Keratinocyte (primary cell): ENCODE data around the gene NCOA4. TPM values are rescaled to one million over a fixed set of nuclear protein-coding genes. Genes with fewer than 3 reads are reported as not detected.
"Not testable (repeated sequence)": the region's sequence is repeated elsewhere in the genome, so short reads cannot be mapped to it uniquely, and the experiment has no call there.

Experiments
- DNase-seq: peaks from one replicate; pipeline ENCODE4 v3.0.0-alpha.2; 2011; ENCODE audit warnings: low read depth, missing footprints, low spot score
- FAIRE-seq: peaks from 2 replicates; lab custom pipeline; 2011; peaks lifted over from hg19 to GRCh38; lab: Jason Lieb, UNC
- H2AFZ ChIP-seq: 2 replicates; pipeline ENCODE4 v1.6.0; 2012; ENCODE audit warnings: low read length, control low read depth, inconsistent platforms; ENCODE audit not compliant: control insufficient read depth
- H3K27ac ChIP-seq: 2 replicates; pipeline ENCODE4 v1.5.1; 2011; ENCODE audit warnings: low read length; ENCODE audit not compliant: control insufficient read depth, insufficient read depth
- H3K27me3 ChIP-seq: 3 replicates; pipeline ENCODE4 v1.6.0; 2011; ENCODE audit warnings: low read length; ENCODE audit not compliant: control insufficient read depth, insufficient read depth; ENCODE audit errors: extremely low read depth
- H3K36me3 ChIP-seq, 2 experiments: 2 replicates in 1 of 2; 3 replicates in 1 of 2; pipeline ENCODE4 v1.5.1; 2011; ENCODE audit warnings: low read length in 2 of 2, mild to moderate bottlenecking in 1 of 2; ENCODE audit not compliant: control insufficient read depth in 2 of 2, insufficient read depth in 2 of 2; ENCODE audit errors: extremely low read depth in 1 of 2
- H3K4me1 ChIP-seq: 3 replicates; pipeline ENCODE4 v1.5.1; 2011; ENCODE audit warnings: low read length; ENCODE audit not compliant: control insufficient read depth, insufficient read depth; ENCODE audit errors: extremely low read depth
- H3K4me2 ChIP-seq: 3 replicates; pipeline ENCODE4 v1.6.0; 2011; ENCODE audit warnings: low read depth, low read length; ENCODE audit not compliant: control insufficient read depth, insufficient read depth; ENCODE audit errors: extremely low read depth
- H3K4me3 ChIP-seq, 3 experiments: fragments of 200-600 bp in 1 of 3; sonication (generic) in 1 of 3; 2 replicates in 2 of 3; 3 replicates in 1 of 3; pipeline ENCODE4 v1.5.1; 2011 to 2016; ENCODE audit warnings: low read length in 3 of 3, mild to moderate bottlenecking in 3 of 3, control low read depth in 2 of 3, inconsistent platforms in 1 of 3, low read depth in 1 of 3, mixed read lengths in 1 of 3, mixed run types in 1 of 3, moderate library complexity in 1 of 3; ENCODE audit not compliant: control insufficient read depth in 2 of 3, insufficient read depth in 2 of 3; ENCODE audit errors: extremely low read depth in 1 of 3
- H3K79me2 ChIP-seq: 2 replicates; pipeline ENCODE4 v1.6.0; 2012; ENCODE audit warnings: low read length; ENCODE audit not compliant: control insufficient read depth, insufficient read depth
- H3K9ac ChIP-seq: 3 replicates; pipeline ENCODE4 v1.6.0; 2011; ENCODE audit warnings: low read length; ENCODE audit not compliant: control insufficient read depth, insufficient read depth; ENCODE audit errors: extremely low read depth
- H3K9me1 ChIP-seq: 3 replicates; pipeline ENCODE4 v1.6.0; 2011; ENCODE audit warnings: low read length; ENCODE audit not compliant: control insufficient read depth, insufficient read depth; ENCODE audit errors: extremely low read depth
- H3K9me3 ChIP-seq: 2 replicates; pipeline ENCODE4 v1.5.1; 2012; ENCODE audit warnings: low read depth, low read length; ENCODE audit not compliant: control insufficient read depth
- H4K20me1 ChIP-seq: 3 replicates; pipeline ENCODE4 v1.6.0; 2011; ENCODE audit warnings: low read length; ENCODE audit not compliant: control insufficient read depth, insufficient read depth; ENCODE audit errors: extremely low read depth
- CTCF ChIP-seq, 3 experiments: IDR thresholded peaks in 1 of 3; conservative IDR thresholded peaks in 1 of 3; optimal IDR thresholded peaks in 1 of 3; 2 replicates in 2 of 3; 3 replicates in 1 of 3; pipeline versions ENCODE3 to v1.5.1; 2011; ENCODE audit warnings: low read length in 3 of 3, mild to moderate bottlenecking in 3 of 3, moderate library complexity in 2 of 3, control low read depth in 1 of 3, inconsistent platforms in 1 of 3; ENCODE audit not compliant: insufficient read depth in 2 of 3; ENCODE audit errors: extremely low read depth in 1 of 3
- EZH2 ChIP-seq: IDR thresholded peaks from one replicate; pipeline ENCODE4 v1.6.1; 2012; ENCODE audit warnings: inconsistent platforms, mild to moderate bottlenecking, low read length, moderate library complexity
- dilution Hi-C: fragments of 300-500 bp; cut with MboI; formaldehyde crosslinking; loops from one replicate; pipeline ENCODE4 v1.7.0; 2020; ENCODE audit warnings: low sequenced_read_pairs; ENCODE audit not compliant: extremely low pct_ligation_motif_present
- polyA plus RNA-seq, 5 experiments: library from polyadenylated mRNA; depleted of rRNA in 3 of 5; stranded (reverse) in 3 of 5; stranded (forward) in 1 of 5; unstranded in 1 of 5; fragments of >200 nt; gene quantifications; 1 replicate in 1 of 5; 2 replicates in 3 of 5; 3 replicates in 1 of 5; pipeline versions ENCODE4 v1.2.1 to v1.2.3, GENCODE V29; 2011 to 2012; ENCODE audit warnings: missing spikeins in 2 of 5, low read depth in 1 of 5, low replicate concordance in 1 of 5

NCOA4 gene
- polyA plus RNA-seq, 1 donor (not counting 4 experiments of a cell fraction or from before 2014, with no cell fraction given), result 179 TPM

DNA sequence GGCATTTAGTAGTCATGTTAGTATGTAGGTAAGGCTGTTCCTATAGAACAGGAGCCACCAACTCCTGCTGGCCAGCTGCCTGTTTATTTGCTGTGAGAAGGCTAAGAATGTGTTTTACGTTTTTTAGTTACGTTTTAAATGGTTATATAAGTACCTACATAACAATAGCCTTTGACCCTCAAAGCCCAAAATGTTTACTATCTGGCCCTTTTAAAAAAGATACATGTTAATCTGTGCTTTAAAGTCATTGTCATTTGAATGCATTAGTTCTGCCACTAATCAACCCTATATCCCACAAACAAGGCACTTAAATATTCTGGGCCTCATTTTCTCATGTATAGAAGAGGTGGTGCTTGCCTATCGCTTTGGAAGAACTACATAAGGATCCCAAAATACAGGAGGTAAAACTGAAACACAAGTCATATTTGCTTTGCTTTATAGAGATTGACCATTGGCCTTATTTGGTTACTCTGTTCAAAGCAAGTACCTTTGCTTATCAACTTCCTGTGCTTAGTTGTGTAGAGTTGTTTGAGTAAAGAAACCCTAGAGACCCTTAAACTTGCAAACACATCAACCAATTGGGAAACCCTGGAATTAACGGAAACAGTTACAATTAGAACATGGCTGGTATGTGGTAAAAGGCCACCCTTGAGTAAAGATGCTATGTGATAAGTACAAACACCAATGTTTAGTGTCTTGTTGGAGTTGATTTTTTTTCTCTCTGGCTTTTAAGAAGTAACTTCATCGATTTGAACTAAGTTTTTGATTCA, 32.2 kb downstream of the NCOA4 start:
- H3K9me3 ChIP-seq, result no peaks in the 10 kb centered on the region
- H3K27ac ChIP-seq, result no peak overlapping the region
- H3K4me3 ChIP-seq, result no peak overlapping the region
- no peaks in the 10 kb centered on the region for H3K4me1 ChIP-seq
- dilution Hi-C loops, result no loop called here
- TF ChIP-seq EZH2 (no peak), CTCF (optimal IDR thresholded peaks at IDR 0.05 in 1 of 3, IDR thresholded peaks at IDR 0.05 in 1 of 3, conservative IDR thresholded peaks at IDR 0.05 in 1 of 3; ENCODE audit: extremely low read depth in 1 of 3, insufficient read depth in 2 of 3, low read length in 3 of 3) (no peak)
- H3K36me3 ChIP-seq, result peaks cover 3 to 8% of the 10 kb centered on the region in 2 experiments
- no peak overlapping the region for H3K9ac ChIP-seq
- H4K20me1 ChIP-seq, result no peaks in the 10 kb centered on the region
- no peaks in the 10 kb centered on the region for H3K27me3 ChIP-seq
- peaks cover 4% of the 10 kb centered on the region for H3K79me2 ChIP-seq
- no peaks in the 10 kb centered on the region for H3K9me1 ChIP-seq
- DNase-seq (no peak), FAIRE-seq (no peak)
- H2AFZ ChIP-seq, result no peak overlapping the region
- no peak overlapping the region for H3K4me2 ChIP-seq

GRCh38 chr10:45997557-45997956, 32.9 kb downstream of the NCOA4 start:
- H3K9me3 ChIP-seq, result no peaks in the 10 kb centered on the region
- FAIRE-seq, result no peak
- dilution Hi-C loops, result no loop called here
- H3K27me3 ChIP-seq, result no peaks in the 10 kb centered on the region
- peaks cover 4% of the 10 kb centered on the region for H3K79me2 ChIP-seq
- H3K9ac ChIP-seq, result no peak overlapping the region
- no peak for DNase-seq
- no peaks in the 10 kb centered on the region for H3K9me1 ChIP-seq
- peaks cover 0 to 7% of the 10 kb centered on the region in 2 experiments for H3K36me3 ChIP-seq
- H3K27ac ChIP-seq, result no peak overlapping the region
- H2AFZ ChIP-seq, result no peak overlapping the region
- no peaks in the 10 kb centered on the region for H3K4me1 ChIP-seq
- H3K4me2 ChIP-seq, result no peak overlapping the region
- TF ChIP-seq EZH2 (no peak), CTCF (optimal IDR thresholded peaks at IDR 0.05 in 1 of 3, IDR thresholded peaks at IDR 0.05 in 1 of 3, conservative IDR thresholded peaks at IDR 0.05 in 1 of 3; ENCODE audit: extremely low read depth in 1 of 3, insufficient read depth in 2 of 3, low read length in 3 of 3) (no peak)
- H4K20me1 ChIP-seq, result no peaks in the 10 kb centered on the region
- H3K4me3 ChIP-seq, result no peak overlapping the region

- H3K27me3 ChIP-seq, dilution Hi-C loops, FAIRE-seq, DNase-seq, H3K9me3 ChIP-seq, H3K4me1 ChIP-seq, H3K79me2 ChIP-seq, H3K9ac ChIP-seq, H4K20me1 ChIP-seq, H3K27ac ChIP-seq, H3K4me2 ChIP-seq, H3K36me3 ChIP-seq, H3K9me1 ChIP-seq, H3K4me3 ChIP-seq, H2AFZ ChIP-seq: not testable (repeated sequence)
These were observed 44.8 kb downstream of the NCOA4 start for GRCh38 chr10:45985590-45985989.

GRCh38 chr10:45984473-45984872, 46.0 kb downstream of the NCOA4 start:
- H4K20me1 ChIP-seq, H3K36me3 ChIP-seq, H3K79me2 ChIP-seq, H3K4me1 ChIP-seq, H3K9me3 ChIP-seq, H3K9me1 ChIP-seq, FAIRE-seq, H3K4me2 ChIP-seq, H3K27me3 ChIP-seq, dilution Hi-C loops, H3K4me3 ChIP-seq, DNase-seq, H2AFZ ChIP-seq, H3K9ac ChIP-seq, H3K27ac ChIP-seq: not testable (repeated sequence)
